Measurements from ENCODE around the gene LIN52.

Gene LIN52

DNA sequence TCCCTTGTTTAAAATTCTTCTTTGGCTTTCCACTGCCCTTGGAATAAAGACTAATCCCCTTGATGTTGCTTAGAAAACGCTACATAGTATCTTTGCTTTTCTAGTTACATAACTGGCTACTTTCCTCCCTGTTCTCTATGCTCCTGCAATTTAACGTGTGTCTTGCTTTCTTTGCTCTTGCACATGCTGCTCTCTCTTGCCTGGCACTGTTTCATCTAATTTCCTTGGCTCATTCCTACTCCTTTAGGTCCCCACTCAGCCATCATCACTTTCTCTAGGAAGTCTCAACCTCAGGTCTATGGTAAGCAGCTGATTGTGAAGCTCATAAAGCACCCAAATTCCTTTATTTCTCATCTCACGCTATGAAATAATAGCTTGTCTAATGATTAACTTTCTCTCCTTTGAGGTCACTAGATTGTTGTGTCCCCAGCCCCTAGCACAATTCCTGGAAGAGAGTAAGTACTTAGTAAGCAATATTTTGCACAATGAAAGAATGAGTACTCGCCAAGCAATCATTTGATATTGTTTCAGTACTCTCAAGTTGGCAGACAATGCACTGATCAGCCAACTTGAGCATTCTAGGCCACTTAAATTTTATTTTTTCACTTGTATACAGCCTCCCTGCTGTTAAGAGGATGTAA lies 3.8 kb upstream of the LIN52 start:
- ChIA-PET POLR2A (ENCODE audit: low non-redundant PET) (no interaction called here), CTCF (no interaction called here)
- DNase-seq (ENCODE audit: low spot score): no peak
- TF ChIP-seq, protein P1, sequence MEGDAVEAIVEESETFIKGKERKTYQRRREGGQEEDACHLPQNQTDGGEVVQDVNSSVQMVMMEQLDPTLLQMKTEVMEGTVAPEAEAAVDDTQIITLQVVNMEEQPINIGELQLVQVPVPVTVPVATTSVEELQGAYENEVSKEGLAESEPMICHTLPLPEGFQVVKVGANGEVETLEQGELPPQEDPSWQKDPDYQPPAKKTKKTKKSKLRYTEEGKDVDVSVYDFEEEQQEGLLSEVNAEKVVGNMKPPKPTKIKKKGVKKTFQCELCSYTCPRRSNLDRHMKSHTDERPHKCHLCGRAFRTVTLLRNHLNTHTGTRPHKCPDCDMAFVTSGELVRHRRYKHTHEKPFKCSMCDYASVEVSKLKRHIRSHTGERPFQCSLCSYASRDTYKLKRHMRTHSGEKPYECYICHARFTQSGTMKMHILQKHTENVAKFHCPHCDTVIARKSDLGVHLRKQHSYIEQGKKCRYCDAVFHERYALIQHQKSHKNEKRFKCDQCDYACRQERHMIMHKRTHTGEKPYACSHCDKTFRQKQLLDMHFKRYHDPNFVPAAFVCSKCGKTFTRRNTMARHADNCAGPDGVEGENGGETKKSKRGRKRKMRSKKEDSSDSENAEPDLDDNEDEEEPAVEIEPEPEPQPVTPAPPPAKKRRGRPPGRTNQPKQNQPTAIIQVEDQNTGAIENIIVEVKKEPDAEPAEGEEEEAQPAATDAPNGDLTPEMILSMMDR (conservative IDR thresholded peaks at IDR 0.05; ENCODE audit: low read depth): no peak
- no peak overlapping the region for H3K27ac ChIP-seq

DNA sequence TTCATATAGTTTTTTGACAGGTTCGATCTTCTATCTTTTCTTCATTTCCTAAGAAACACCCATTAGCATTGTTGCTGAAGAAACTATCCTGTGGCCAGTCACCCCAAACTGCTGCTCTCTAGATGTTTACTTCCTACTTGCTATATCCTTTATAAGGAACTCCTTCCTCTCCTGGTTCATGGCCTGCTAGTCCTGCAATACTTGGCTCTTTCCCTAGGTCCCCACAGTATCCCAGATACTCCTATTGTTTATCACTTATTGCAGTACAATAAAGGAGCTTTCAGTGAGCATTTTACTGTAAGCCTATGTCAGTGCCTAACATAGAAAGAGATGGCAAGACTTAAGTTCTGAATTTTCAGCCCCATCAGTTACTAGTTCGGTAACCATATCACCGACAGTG lies 3.3 kb upstream of the LIN52 start:
- POLR2A ChIA-PET (ENCODE audit: low non-redundant PET): no interaction called here
- no peak overlapping the region for H3K27ac ChIP-seq
- TF ChIP-seq, protein P1 (conservative IDR thresholded peaks at IDR 0.05; ENCODE audit: low read depth): no peak
- DNase-seq (ENCODE audit: low spot score): no peak
- CTCF ChIA-PET: no interaction called here

DNA sequence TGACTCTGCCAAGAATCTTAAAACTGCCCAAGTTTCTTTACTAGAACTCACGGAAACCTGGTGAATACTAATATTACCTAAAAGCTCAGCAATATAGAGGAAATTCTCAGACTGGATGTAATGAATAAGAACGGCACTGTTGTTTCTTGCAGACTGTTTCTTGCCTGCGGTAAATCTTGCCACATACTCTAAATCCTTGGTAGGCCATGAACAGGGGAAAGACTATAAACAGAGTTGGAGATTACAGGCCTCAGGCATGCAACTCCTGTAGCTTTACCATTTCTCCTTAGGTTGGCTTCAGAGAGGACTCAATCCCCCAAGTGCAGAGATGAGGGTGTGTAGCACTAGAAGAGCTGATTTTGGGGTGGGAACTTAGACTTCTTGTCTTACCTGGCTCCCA lies 1.6 kb upstream of the LIN52 start:
- no peak for DNase-seq (ENCODE audit: low spot score)
- ChIA-PET CTCF (no interaction called here), POLR2A (ENCODE audit: low non-redundant PET) (no interaction called here)
- TF ChIP-seq, protein P1 (conservative IDR thresholded peaks at IDR 0.05; ENCODE audit: low read depth): no peak
- H3K27ac ChIP-seq: no peak overlapping the region

DNA sequence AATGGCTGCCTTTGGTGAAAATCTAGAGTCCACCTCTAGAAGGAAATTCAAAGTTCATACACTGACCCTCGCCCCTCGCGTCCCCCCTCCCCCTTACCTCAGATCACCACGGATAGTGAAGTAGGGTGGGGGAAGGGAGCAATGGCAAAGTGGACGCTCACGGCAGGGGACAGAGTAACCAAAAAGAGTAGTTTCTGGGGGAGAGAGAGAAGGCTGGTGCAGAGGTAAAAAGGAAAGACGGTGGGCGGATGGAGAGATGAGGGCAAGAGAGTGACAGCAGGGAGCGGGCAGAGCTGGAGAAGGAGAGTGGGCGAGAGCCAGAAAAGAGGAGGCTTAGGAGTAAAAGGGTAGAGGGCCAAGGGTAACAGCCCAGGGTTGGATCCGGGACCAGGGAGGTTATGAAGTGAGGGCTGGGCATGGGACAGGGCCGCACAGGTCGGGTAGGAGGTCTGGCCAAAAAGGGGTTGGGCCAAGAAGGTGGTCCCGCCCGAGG lies 926 bp upstream of the LIN52 start:
- CTCF ChIA-PET: no interaction called here
- peak overlapping the region; percentile 77 for H3K27ac ChIP-seq
- no peak for DNase-seq (ENCODE audit: low spot score)
- TF ChIP-seq, protein P1 (conservative IDR thresholded peaks at IDR 0.05; ENCODE audit: low read depth): no peak
- POLR2A ChIA-PET (ENCODE audit: low non-redundant PET): no interaction called here

DNA sequence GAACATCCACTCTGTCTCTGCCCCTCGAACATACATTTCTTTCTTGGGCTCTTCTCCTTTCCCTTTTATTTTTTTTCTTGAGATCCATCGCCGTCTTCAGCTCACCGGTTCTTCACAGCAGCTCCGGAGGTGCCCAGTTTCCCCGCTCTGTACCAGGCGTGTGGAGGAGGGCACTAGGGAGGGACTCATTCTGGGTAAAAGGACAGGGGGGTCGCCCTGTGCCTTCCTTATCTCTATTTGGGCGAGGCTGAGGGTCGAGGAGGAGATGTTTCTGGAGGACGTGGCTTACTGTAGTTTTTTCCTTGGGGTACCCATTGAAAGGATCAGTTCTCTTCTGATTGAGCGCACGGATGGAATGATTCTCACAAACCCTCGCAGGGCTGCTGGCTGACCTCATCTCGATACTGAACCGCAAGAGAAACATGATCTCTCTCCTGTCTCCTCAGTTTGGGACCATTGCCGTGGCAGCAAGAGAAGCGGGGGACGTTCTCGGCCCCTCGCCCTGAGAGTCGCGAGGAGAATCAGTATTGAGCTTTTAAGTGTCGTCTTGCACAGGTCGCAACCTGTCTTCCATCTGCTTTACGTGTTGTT lies 386 bp downstream of the LIN52 start:
- TF ChIP-seq, protein P1 (conservative IDR thresholded peaks at IDR 0.05; ENCODE audit: low read depth): no peak
- CTCF ChIA-PET: interaction anchor here (0.6 to 1.1 kb wide), 2 partner anchors 27 to 89 kb away, joined by 3 to 6 read pairs; no protein-coding TSS in a partner anchor
- DNase-seq (ENCODE audit: low spot score): peak; percentile 34
- H3K27ac ChIP-seq: peak overlapping the region; percentile 77
- POLR2A ChIA-PET (ENCODE audit: low non-redundant PET): no interaction called here

DNA sequence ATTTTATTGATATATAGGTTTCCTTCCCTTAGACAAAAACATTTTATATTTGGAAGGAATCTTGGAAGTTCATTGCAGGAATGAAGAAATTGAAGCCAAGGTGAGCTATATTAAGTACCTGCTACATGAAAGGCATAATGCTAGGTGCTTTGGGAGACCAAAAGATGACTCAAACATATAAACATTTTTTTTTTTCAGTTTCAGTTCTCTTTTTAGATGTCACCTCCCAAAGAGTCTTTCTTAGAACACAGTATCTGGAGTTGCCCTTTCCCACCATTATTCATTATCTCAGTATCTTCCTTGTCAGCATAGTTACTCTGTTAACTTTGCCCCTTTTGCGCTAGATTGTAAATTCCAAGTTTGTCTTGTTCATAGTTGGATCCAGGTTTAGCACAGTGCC lies 1.1 kb downstream of the LIN52 start:
- CTCF ChIA-PET: interaction anchor here (0.6 to 1.1 kb wide), 2 partner anchors 26 to 90 kb away, joined by 3 to 6 read pairs; no protein-coding TSS in a partner anchor
- TF ChIP-seq, protein P1 (conservative IDR thresholded peaks at IDR 0.05; ENCODE audit: low read depth): no peak
- POLR2A ChIA-PET (ENCODE audit: low non-redundant PET): no interaction called here
- DNase-seq (ENCODE audit: low spot score): no peak
- no peak overlapping the region for H3K27ac ChIP-seq

Measured in RWPE1 (cell line).